ENCODE results near the gene OCA2.

- TF ChIP-seq CTCF (IDR thresholded peaks at IDR 0.05) (no peak), EP300 (IDR thresholded peaks at IDR 0.05) (no peak), POLR2A (IDR thresholded peaks at IDR 0.05) (no peak)
These were observed 164.3 kb downstream of the OCA2 start for GRCh38 chr15:27934782-27935181.
